Stimulated activated CD4-positive, alpha-beta T cell treated with anti-CD3 and anti-CD28 coated beads, TNF-alpha, amount 100 ng/mL, for 4 hours (primary cell): ENCODE results near the gene HAGHL.
"Not testable (repeated sequence)": the region's sequence is repeated elsewhere in the genome, so short reads cannot be mapped to it uniquely, and the experiment has no call there.

ENCODE experiments used
- DNase-seq, 3 experiments: peaks; one replicate each; pipeline ENCODE4 v3.0.0-alpha.2; 2020; ENCODE audit warnings: low read depth in 3 of 3

HAGHL gene

GRCh38 chr16:774086-775001 lies 47.4 kb downstream of the HAGHL start:
- DNase-seq, result no peak

DNA sequence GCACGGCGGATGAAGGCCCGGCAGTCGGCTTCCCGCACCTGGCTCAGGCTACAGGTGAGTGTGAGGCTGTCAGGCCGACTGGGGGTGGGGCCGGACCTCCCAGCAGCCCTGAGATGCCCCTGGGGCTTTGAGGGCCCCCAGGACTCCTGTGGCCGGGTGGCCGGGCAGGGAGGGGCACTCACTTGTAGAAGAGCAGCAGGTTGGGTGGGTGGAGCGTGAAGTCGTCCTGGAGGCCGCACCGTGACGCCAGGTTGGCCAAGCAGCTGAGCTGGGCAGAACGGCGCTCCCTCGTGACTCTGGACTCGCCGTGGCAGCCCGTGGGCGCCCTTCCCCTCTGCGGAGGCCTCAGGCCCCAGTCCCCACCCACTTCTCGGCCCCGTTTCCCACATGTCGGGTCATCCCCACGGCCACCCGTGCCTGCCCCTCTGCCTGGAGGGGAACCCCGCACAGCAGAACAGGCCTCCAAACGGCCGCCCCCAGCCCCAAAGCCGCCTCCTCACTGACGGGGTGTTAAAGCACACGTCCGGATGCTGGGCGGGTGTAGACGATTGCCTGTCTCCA lies 48.4 kb downstream of the HAGHL start:
- no peak for DNase-seq

DNA sequence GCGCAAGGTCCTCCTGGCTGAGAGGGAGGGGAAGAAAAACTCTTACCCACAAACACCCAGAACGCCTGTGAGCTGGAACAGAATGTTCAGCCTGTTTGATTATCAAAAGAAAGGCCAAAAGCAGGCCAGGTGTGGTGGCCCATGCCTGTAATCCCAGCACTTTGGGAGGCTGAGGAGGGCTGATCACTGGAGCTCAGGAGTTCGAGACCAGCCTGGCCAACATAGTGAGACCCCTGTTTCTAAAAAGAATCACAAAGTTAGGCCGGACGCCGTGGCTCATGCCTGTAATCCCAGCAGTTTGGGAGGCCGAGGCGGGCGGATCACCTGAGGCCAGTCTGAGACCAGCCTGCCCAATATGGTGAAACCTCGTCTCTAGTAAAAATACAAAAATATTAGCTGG lies 49.4 kb downstream of the HAGHL start:
- not testable (repeated sequence) for DNase-seq

DNA sequence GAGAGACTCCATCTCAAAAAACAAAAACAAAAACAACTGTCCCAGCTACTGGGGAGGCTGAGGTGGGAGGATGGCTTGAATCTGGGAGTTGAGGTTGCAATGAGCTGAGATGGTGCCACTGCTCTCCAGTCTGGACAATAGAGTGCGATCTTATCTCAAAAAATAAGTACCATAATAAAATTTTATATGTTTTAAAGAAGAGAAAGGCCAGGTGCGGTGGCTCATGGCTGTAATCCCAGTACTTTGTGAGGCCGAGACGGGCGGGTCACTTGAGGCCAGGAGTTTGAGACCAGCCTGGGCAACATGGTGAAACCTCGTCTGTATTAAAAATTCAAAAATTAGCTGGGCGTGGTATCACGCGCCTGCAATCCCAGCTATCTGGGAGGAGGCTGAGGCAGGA lies 49.9 kb downstream of the HAGHL start:
- no peak for DNase-seq

DNA sequence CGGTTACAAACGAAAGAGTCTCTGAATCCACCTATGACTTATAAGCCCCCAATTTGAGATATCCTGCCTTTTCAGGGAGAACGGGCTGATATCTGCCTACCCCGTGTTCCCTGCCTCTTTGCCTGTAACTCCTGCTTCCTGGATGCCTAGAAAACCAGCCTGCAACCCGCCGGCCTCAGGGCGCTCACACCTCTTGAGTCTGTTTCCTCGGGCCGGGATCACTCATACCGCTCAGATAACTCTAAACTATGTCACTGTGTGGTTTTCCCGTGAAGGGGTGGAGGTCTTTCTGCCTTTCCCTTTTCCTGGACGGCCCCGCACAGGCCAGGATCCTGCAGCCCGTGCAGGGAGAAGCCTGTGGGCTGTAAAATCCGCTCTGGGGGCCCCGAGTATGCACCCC lies 50.9 kb downstream of the HAGHL start:
- no peak for DNase-seq

GRCh38 chr16:778447-778846 lies 51.5 kb downstream of the HAGHL start:
- no peak for DNase-seq

DNA sequence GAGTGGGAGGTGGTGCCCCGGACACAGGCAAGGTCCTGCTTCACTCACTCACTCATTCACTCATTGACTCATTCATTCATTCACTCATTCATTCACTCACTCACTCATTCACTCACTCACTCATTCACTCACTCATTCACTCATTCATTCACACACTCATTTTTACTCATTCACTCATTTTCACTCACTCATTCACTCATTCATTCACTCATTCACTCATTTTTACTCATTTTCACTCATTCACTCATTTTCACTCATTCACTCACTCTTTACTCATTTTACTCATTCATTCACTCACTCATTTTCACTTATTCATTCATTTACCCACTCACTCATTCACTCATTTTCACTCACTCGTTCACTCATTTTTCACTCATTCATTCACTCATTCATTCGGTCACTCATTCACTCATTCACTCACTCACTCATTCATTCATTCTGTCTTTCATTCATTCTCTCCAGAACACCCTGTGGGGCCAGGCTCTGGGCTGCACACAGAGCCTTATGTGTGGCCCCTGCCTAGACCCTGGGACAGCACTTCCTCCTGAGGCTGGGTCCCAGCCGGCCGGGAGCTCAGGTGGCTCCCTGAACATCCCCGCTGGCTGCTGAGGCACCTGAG lies 52.1 kb downstream of the HAGHL start:
- no peak for DNase-seq
